IMR-90 (cell line): ENCODE measurements around the gene PYCR2. TPM values are rescaled to one million over a fixed set of nuclear protein-coding genes. Genes with fewer than 3 reads are reported as not detected.
"Not testable (repeated sequence)": the region's sequence is repeated elsewhere in the genome, so short reads cannot be mapped to it uniquely, and the experiment has no call there.

ENCODE experiments used
- ATAC-seq: fragments of 200-7000 bp; cut with Tn5 transposase; 2 replicates; pipeline ENCODE4 v1.9.1; 2020; ENCODE audit warnings: low read depth, mild to moderate bottlenecking, moderate library complexity
- BruUV-seq: library from RNA; stranded (reverse); fragments of 400-500 nt; replicated peaks from 2 replicates; lab custom pipeline; 2021; lab: Mats Ljungman, UMichigan
- CTCF ChIA-PET: fragments of 300-600 bp; formaldehyde crosslinking; extraction: SDS; loops from one replicate; lab custom pipeline; 2021; ENCODE audit warnings: antibody characterized with exemption; lab: Yijun Ruan, JAX
- POLR2A ChIA-PET: fragments of 300-600 bp; sonication (Branson Sonifier 250); formaldehyde crosslinking; loops from one replicate; lab custom pipeline; 2022; ENCODE audit warnings: antibody characterized with exemption; ENCODE audit not compliant: unreplicated experiment; lab: Charles Lee
- DNase-seq: peaks from one replicate; pipeline ENCODE4 v3.0.0; 2013
- H2AFZ ChIP-seq: replicated peaks from 2 replicates; pipeline ENCODE3; 2013; ENCODE audit warnings: low read length, mild to moderate bottlenecking; ENCODE audit not compliant: poor library complexity
- H2AK5ac ChIP-seq: 2 replicates; pipeline ENCODE4 v1.6.1; 2013; ENCODE audit warnings: low read depth, low read length, inconsistent platforms
- H2AK9ac ChIP-seq: replicated peaks from 2 replicates; pipeline ENCODE3; 2013; ENCODE audit warnings: mild to moderate bottlenecking, low read depth, low read length, moderate library complexity; ENCODE audit not compliant: poor library complexity
- H2BK120ac ChIP-seq: 2 replicates; pipeline ENCODE4 v1.6.1; 2013; ENCODE audit warnings: low read depth, low read length, inconsistent platforms
- H2BK15ac ChIP-seq: 3 replicates; pipeline ENCODE4 v1.6.1; 2013; ENCODE audit warnings: low read depth, low read length, inconsistent platforms
- H2BK20ac ChIP-seq: 2 replicates; pipeline ENCODE4 v1.6.1; 2013; ENCODE audit warnings: low read depth, mild to moderate bottlenecking, inconsistent platforms, low read length, moderate library complexity
- H2BK5ac ChIP-seq: 2 replicates; pipeline ENCODE4 v1.6.1; 2013; ENCODE audit warnings: mild to moderate bottlenecking, low read depth, low read length, inconsistent platforms; ENCODE audit not compliant: poor library complexity, severe bottlenecking
- H3K14ac ChIP-seq: replicated peaks from 2 replicates; pipeline ENCODE4 v1.6.1; 2013; ENCODE audit warnings: low read depth, low read length, inconsistent platforms
- H3K18ac ChIP-seq: 2 replicates; pipeline ENCODE4 v1.6.1; 2013; ENCODE audit warnings: low read depth, low read length, control low read depth
- H3K23ac ChIP-seq: 2 replicates; pipeline ENCODE4 v1.6.1; 2013; ENCODE audit warnings: low read depth, low read length, inconsistent platforms
- H3K27ac ChIP-seq: 2 replicates; pipeline ENCODE4 v1.5.1; 2013; ENCODE audit warnings: mild to moderate bottlenecking, control low read depth, low read length; ENCODE audit not compliant: insufficient read depth
- H3K27me3 ChIP-seq: 2 replicates; pipeline ENCODE4 v1.6.1; 2013; ENCODE audit warnings: low read length; ENCODE audit not compliant: control insufficient read depth, insufficient read depth
- H3K36me3 ChIP-seq: 2 replicates; pipeline ENCODE4 v1.6.1; 2013; ENCODE audit warnings: low read length, mixed read lengths; ENCODE audit not compliant: control insufficient read depth, insufficient read depth
- H3K4ac ChIP-seq: 2 replicates; pipeline ENCODE4 v1.6.1; 2013; ENCODE audit warnings: low read depth, low read length, inconsistent platforms
- H3K4me1 ChIP-seq: 2 replicates; pipeline ENCODE4 v1.6.1; 2013; ENCODE audit warnings: low read length, mixed read lengths; ENCODE audit not compliant: control insufficient read depth, insufficient read depth
- H3K4me2 ChIP-seq: 2 replicates; pipeline ENCODE4 v1.6.1; 2013; ENCODE audit warnings: low read depth, mild to moderate bottlenecking, control low read depth, low read length, moderate library complexity
- H3K4me3 ChIP-seq: 2 replicates; pipeline ENCODE4 v1.5.1; 2013; ENCODE audit warnings: low read depth, mild to moderate bottlenecking, control low read depth, low read length, moderate library complexity; ENCODE audit not compliant: insufficient read depth
- H3K56ac ChIP-seq: 2 replicates; pipeline ENCODE4 v1.6.1; 2013; ENCODE audit warnings: low read length, inconsistent platforms; ENCODE audit not compliant: insufficient read depth; ENCODE audit errors: extremely low read depth
- H3K79me1 ChIP-seq, 2 experiments: 2 replicates each; pipeline ENCODE4 v1.6.1; 2013; ENCODE audit warnings: low read length in 2 of 2, inconsistent platforms in 1 of 2, low read depth in 1 of 2
- H3K9ac ChIP-seq: 2 replicates; pipeline ENCODE4 v1.6.1; 2013; ENCODE audit warnings: low read depth, low read length, control low read depth
- H3K9me1 ChIP-seq: 2 replicates; pipeline ENCODE4 v1.6.1; 2013; ENCODE audit warnings: low read length, inconsistent platforms; ENCODE audit not compliant: insufficient read depth
- H3K9me3 ChIP-seq: 2 replicates; pipeline ENCODE4 v1.6.1; 2013; ENCODE audit warnings: low read length; ENCODE audit not compliant: control insufficient read depth, insufficient read depth
- H4K20me1 ChIP-seq: 2 replicates; pipeline ENCODE4 v1.6.1; 2013; ENCODE audit warnings: low read length, inconsistent platforms; ENCODE audit not compliant: insufficient read depth
- H4K5ac ChIP-seq: 2 replicates; pipeline ENCODE4 v1.6.1; 2013; ENCODE audit warnings: mild to moderate bottlenecking, low read depth, low read length, control low read depth
- H4K8ac ChIP-seq, 2 experiments: 2 replicates each; pipeline ENCODE4 v1.6.1; 2013; ENCODE audit warnings: low read depth in 2 of 2, low read length in 2 of 2, control low read depth in 1 of 2, inconsistent platforms in 1 of 2
- H4K91ac ChIP-seq: 2 replicates; pipeline ENCODE4 v1.6.1; 2013; ENCODE audit warnings: low read depth, low read length, inconsistent platforms; ENCODE audit not compliant: insufficient read depth
- BHLHE40 ChIP-seq: fragments of 150-350 bp; IDR thresholded peaks from 2 replicates; pipeline ENCODE4 v1.6.1; 2016; ENCODE audit warnings: mild to moderate bottlenecking, low read depth, low read length
- WGBS, 2 experiments: methylation state at CpG; one replicate each; pipeline versions ENCODE4 v1.1.5 to v1.1.7; 2013; ENCODE audit warnings: missing lambda C conversion rate in 2 of 2; ENCODE audit not compliant: insufficient read length in 1 of 2; ENCODE audit errors: extremely low coverage in 2 of 2; 5-methylcytosine and 5-hydroxymethylcytosine counted together
- dilution Hi-C: fragments of 300-500 bp; cut with HindIII; formaldehyde crosslinking; loops from one replicate; pipeline ENCODE4 v1.14.3; 2018; ENCODE audit warnings: low sequenced_read_pairs; ENCODE audit not compliant: unreplicated experiment
- in situ Hi-C: fragments of 300-500 bp; cut with MboI; formaldehyde crosslinking; loops from 3 replicates; pipeline ENCODE4 v1.14.3; 2019; ENCODE audit warnings: low sequenced_read_pairs, inconsistent platforms, mixed read lengths
- intact Hi-C: fragments of 100-400 bp; cut with micrococcal nuclease; formaldehyde crosslinking; loops from 2 replicates; pipeline ENCODE4 v1.10.0; 2022
- polyA plus RNA-seq, 3 experiments: library from polyadenylated mRNA; depleted of rRNA; stranded (reverse); fragments of >200 nt; gene quantifications; 2 replicates each; pipeline ENCODE4 v1.2.3, GENCODE V29; 2012; ENCODE audit warnings: low replicate concordance in 1 of 3
- total RNA-seq: library from RNA; depleted of rRNA; stranded (reverse); fragments of >200 nt; gene quantifications from 2 replicates; pipeline ENCODE4 v1.2.3, GENCODE V29; 2012

Gene PYCR2
- total and polyA plus RNA-seq, 2 of the 4 experiments (the other 2 are of a cell fraction) = 34.4 to 68.1 TPM

DNA sequence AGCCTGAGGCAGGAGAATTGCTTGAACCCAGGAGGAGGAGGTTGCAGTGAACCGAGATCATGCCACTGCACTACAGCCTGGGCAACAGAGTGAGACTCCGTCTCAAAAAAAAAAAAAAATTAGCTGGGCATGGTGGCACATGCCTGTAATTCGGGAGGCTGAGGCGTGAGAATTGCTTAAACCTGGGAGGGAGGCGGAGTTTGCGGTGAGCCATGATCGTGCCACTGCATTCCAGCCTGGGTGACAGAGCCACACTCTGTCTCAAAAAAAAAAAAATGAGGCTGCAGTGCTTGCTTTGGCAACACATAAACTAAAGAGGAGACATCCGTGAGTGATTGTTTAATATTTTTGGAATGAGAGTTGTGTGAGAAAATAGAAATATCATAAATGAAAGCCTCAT lies 12.0 kb upstream of the PYCR2 start:
- dilution Hi-C loops, H2AK5ac ChIP-seq: not testable (repeated sequence)

More for the DNA sequence above, 12.0 kb upstream of the PYCR2 start:
- 100% methylated on average over 2 of the region's 8 CpGs; no CpG with 5 or more reads in 1 of the 2 experiments for WGBS, 2 experiments
- H2BK20ac ChIP-seq, POLR2A ChIA-PET, ATAC-seq, H3K4me3 ChIP-seq, H2BK120ac ChIP-seq, H3K14ac ChIP-seq, intact Hi-C loops, H3K9me3 ChIP-seq, H3K4ac ChIP-seq, in situ Hi-C loops, H3K27ac ChIP-seq, DNase-seq, H3K9me1 ChIP-seq, H2BK15ac ChIP-seq, H2AK9ac ChIP-seq, H3K27me3 ChIP-seq, CTCF ChIA-PET, H3K56ac ChIP-seq, H3K9ac ChIP-seq, H3K18ac ChIP-seq, H2AFZ ChIP-seq, H3K36me3 ChIP-seq, H2BK5ac ChIP-seq, H3K4me1 ChIP-seq, H4K91ac ChIP-seq, H4K5ac ChIP-seq, H4K8ac ChIP-seq, BruUV-seq, H4K20me1 ChIP-seq, H3K23ac ChIP-seq, H3K4me2 ChIP-seq, H3K79me1 ChIP-seq: not testable (repeated sequence)
- TF ChIP-seq BHLHE40 = peak; percentile 14; the same call in 1 of the 2 replicates
